Activated CD4-positive, alpha-beta T cell treated with anti-CD3 and anti-CD28 coated beads, Interleukin-2, amount 10 ng/mL, durations not matched to agents 7 days and 5 days (primary cell): ENCODE measurements around the gene KSR2. TPM values are rescaled to one million over a fixed set of nuclear protein-coding genes. Genes with fewer than 3 reads are reported as not detected.
"Not testable (repeated sequence)": the region's sequence is repeated elsewhere in the genome, so short reads cannot be mapped to it uniquely, and the experiment has no call there.

Source experiments
- CTCF ChIA-PET: fragments of 350-600 bp; sonication (Branson Sonifier 250); formaldehyde crosslinking; loops from one replicate; lab custom pipeline; 2021; ENCODE audit warnings: antibody characterized with exemption; lab: Charles Lee
- POLR2A ChIA-PET: fragments of 350-600 bp; sonication (Branson Sonifier 250); formaldehyde crosslinking; loops from one replicate; lab custom pipeline; 2021; ENCODE audit warnings: antibody characterized with exemption; lab: Charles Lee
- DNase-seq: peaks from one replicate; pipeline ENCODE4 v3.0.0-alpha.2; 2020
- H3K27ac Mint-ChIP-seq: one replicate; pipeline ENCODE4 v1.8.0; 2021; ENCODE audit warnings: mild to moderate bottlenecking, moderate library complexity, mixed read lengths
- H3K27me3 Mint-ChIP-seq: one replicate; pipeline ENCODE4 v1.8.0; 2021; ENCODE audit warnings: mixed read lengths
- H3K36me3 Mint-ChIP-seq: one replicate; pipeline ENCODE4 v1.8.0; 2021; ENCODE audit warnings: low read depth, mixed read lengths
- H3K4me1 Mint-ChIP-seq: one replicate; pipeline ENCODE4 v1.8.0; 2021; ENCODE audit warnings: mixed read lengths
- H3K4me3 Mint-ChIP-seq: one replicate; pipeline ENCODE4 v1.8.0; 2021; ENCODE audit warnings: mild to moderate bottlenecking, moderate library complexity, mixed read lengths
- H3K9me3 Mint-ChIP-seq: one replicate; pipeline ENCODE4 v1.8.0; 2021; ENCODE audit warnings: mixed read lengths
- total RNA-seq, 2 experiments: library from RNA; stranded (reverse); gene quantifications; one replicate each; pipeline ENCODE4 v1.2.3, GENCODE V29; 2021

The KSR2 gene
- total RNA-seq, 2 experiments from 2014 or later = 0.04 to 0.15 TPM

DNA sequence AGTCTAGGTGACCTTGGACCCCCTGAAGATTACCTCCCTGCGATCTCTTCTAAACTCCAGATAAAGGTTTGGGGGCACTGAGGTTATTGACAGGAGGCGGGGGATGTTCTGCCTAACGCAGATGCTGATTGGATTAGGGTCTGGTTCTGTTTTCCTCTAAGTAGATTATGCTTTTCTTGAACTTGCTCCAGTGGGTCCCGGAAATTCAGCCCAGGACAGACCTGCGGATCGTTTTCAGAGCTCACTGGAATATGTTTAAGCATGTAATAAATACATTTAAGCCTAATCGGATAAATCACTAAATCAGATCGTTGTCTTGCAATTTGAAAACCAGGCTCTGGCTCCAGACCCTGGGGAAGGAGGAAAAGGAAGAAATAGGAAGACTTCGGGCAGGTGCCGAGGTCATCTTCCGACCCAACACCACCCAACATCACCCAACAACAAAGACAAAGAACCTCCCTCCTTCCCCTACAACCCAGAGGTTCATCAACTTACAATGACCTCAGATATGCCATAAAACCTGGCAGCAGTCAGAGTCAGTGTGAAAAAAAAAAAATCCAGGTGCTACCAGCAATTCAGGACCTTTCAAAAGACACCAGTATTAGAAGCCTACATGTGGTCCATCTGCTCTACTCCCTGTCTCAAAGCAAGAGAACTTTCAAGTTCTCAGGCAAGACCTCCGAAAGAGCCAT lies 148.4 kb downstream of the KSR2 start:
- Mint-ChIP-seq H3K9me3 (no peaks in the 10 kb centered on the region), H3K4me1 (no peaks in the 10 kb centered on the region), H3K27ac (no peak overlapping the region), H3K36me3 (no peaks in the 10 kb centered on the region), H3K27me3 (no peaks in the 10 kb centered on the region), H3K4me3 (no peak overlapping the region)
- POLR2A ChIA-PET = no interaction called here
- CTCF ChIA-PET = interaction anchor here (1.4 kb wide), 1 partner anchor 10 kb away, joined by 5 read pairs; no protein-coding TSS in a partner anchor
- no peak for DNase-seq

DNA sequence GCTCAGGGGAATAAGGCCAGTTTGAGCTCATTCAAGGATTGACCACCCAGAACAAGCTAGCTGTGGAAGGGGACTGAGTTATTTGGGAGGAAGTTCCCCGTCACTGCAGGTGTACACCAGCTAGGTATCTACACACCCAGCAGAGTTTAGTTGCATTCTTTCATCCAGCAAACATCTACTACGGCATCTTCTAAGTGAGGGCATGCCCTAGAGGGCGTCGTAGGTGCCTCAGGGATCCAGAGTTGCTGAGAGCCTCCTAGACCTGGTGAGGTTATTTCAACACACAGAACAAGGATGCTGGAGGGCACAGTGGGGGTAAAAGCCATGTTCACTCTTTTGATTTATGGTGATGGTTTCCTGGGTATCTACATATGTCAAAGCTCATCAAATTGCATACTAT lies 149.6 kb downstream of the KSR2 start:
- Mint-ChIP-seq H3K27ac (no peak overlapping the region), H3K36me3 (no peaks in the 10 kb centered on the region), H3K27me3 (no peaks in the 10 kb centered on the region), H3K4me1 (no peaks in the 10 kb centered on the region), H3K9me3 (no peaks in the 10 kb centered on the region), H3K4me3 (no peak overlapping the region)
- ChIA-PET CTCF (interaction anchor here (1.4 kb wide), 1 partner anchor 9 kb away, joined by 5 read pairs; no protein-coding TSS in a partner anchor), POLR2A (no interaction called here)
- DNase-seq = no peak

DNA sequence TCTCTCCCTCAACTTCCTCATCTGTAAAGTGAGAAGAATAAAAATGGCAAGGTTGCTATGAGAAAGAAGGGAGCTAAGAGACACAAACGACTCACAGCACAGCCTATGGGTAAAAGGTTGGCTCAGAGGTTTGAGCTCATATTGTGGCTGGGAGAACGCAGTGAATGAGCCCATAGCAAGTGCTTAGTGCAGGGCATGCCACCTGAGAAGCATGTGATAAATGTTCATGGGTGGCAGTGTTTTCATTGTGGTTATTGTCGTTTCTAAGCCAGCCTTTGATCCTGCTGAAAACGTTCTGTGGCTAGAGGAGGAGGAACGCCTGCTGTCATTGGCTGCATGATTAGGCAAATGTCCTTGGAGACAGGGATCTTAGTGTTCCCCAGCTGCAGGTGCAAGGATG lies 150.4 kb downstream of the KSR2 start:
- no peaks in the 10 kb centered on the region for H3K27me3 Mint-ChIP-seq
- no peaks in the 10 kb centered on the region for H3K4me1 Mint-ChIP-seq
- DNase-seq = no peak
- ChIA-PET CTCF (interaction anchor here (0.6 kb wide), 1 partner anchor 39 kb away, joined by 3 read pairs; no protein-coding TSS in a partner anchor), POLR2A (no interaction called here)
- H3K4me3 Mint-ChIP-seq = no peak overlapping the region
- H3K9me3 Mint-ChIP-seq = no peaks in the 10 kb centered on the region
- no peaks in the 10 kb centered on the region for H3K36me3 Mint-ChIP-seq
- H3K27ac Mint-ChIP-seq = no peak overlapping the region

DNA sequence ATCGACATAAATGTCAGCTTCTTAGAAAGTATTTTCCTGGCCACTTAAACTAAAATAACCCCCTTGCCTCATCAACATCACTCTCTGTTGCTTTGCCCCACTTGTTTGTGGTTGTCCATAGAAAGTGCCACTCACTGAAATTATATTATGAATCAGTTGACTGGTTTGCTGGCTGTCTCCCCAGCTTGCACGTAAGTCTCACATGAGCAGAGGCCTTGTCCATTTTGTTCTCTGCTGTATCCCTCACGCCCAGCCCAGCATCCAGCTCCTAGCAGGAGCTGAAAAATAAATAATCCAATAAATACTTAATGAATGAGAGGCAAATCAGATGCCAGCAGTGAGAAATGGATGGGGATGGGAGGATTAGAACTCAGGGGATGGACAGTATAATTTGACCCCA lies 159.3 kb downstream of the KSR2 start:
- H3K4me1 Mint-ChIP-seq = no peaks in the 10 kb centered on the region
- CTCF ChIA-PET = interaction anchor here (1.6 kb wide), 1 partner anchor 10 kb away, joined by 5 read pairs; no protein-coding TSS in a partner anchor

DNA sequence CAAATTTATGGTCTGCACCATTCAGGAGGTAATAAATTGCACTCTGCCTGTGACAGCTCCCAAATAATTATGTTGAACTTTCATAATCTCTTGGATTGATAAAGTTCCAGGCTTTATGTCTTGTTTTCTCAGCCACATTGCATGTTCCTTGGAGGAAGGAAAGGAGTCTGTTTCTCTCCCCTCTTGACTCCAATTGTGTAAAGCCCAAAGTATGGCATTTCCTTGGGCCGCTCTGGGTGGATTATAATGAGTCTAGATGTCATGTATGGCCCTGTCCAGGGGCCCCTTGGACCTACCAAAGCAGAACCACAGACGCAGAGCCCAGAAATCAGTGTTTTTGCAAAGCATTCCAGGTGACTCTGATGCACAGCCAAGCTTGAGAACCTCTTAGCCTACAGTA lies 160.8 kb downstream of the KSR2 start:
- H3K9me3 Mint-ChIP-seq = no peaks in the 10 kb centered on the region
- DNase-seq = no peak
- H3K27ac Mint-ChIP-seq = no peak overlapping the region
- no peak overlapping the region for H3K4me3 Mint-ChIP-seq
- H3K36me3 Mint-ChIP-seq = no peaks in the 10 kb centered on the region
- H3K27me3 Mint-ChIP-seq = no peaks in the 10 kb centered on the region
- ChIA-PET POLR2A (no interaction called here), CTCF (interaction anchor here (0.6 kb wide), 1 partner anchor 746 kb away, joined by 3 read pairs; no protein-coding TSS in a partner anchor)
- H3K4me1 Mint-ChIP-seq = no peaks in the 10 kb centered on the region

More for the DNA sequence above, 159.3 kb downstream of the KSR2 start:
- no peak for DNase-seq
- H3K9me3 Mint-ChIP-seq = no peaks in the 10 kb centered on the region
- no peak overlapping the region for H3K4me3 Mint-ChIP-seq
- no peak overlapping the region for H3K27ac Mint-ChIP-seq
- POLR2A ChIA-PET = no interaction called here
- no peaks in the 10 kb centered on the region for H3K36me3 Mint-ChIP-seq
- H3K27me3 Mint-ChIP-seq = no peaks in the 10 kb centered on the region

DNA sequence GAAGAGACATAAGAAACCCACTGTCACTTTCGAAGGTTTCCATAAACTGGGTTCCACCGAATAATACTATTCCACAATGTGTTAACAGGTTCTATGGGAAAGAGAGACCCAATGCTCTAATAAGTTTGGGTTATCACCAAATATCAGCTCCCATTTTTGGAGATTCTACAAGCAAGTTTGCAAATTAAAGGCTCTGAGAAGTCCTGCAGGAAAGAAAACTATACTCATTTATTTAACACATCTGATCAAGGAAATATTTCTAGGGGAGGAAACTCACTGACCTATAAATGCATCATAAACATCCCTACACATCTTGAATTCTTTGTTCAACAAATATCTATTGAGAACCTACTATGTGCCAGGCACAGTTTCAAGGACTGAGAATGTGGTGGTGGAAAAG lies 161.4 kb downstream of the KSR2 start:
- POLR2A ChIA-PET = no interaction called here
- no peak for DNase-seq
- CTCF ChIA-PET = no interaction called here
- Mint-ChIP-seq H3K4me3 (no peak overlapping the region), H3K4me1 (no peaks in the 10 kb centered on the region), H3K27ac (no peak overlapping the region), H3K36me3 (no peaks in the 10 kb centered on the region), H3K27me3 (no peaks in the 10 kb centered on the region), H3K9me3 (no peaks in the 10 kb centered on the region)

DNA sequence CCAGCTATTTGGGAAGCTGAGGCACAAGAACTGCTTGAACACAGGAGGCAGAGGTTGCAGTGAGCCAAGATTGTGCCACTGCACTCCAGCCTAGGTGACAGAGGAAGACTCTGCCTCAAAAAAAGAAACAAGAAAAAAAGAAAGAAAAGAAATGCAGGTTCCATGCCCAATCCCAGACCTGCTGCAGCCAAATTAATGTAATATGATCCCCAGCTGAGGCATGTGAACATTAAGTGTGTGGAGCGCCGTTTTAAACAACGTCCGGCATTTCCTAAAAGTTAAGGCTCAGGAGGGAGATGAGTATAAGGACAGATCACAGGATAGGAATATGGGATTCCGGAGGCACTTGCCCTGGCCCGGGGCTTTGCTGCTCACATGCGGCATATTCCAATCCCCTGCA lies 162.9 kb downstream of the KSR2 start:
- Mint-ChIP-seq H3K4me1 (no peaks in the 10 kb centered on the region), H3K27me3 (no peaks in the 10 kb centered on the region), H3K9me3 (no peaks in the 10 kb centered on the region), H3K36me3 (no peaks in the 10 kb centered on the region), H3K27ac (no peak overlapping the region), H3K4me3 (no peak overlapping the region)
- no peak for DNase-seq
- POLR2A ChIA-PET = no interaction called here
- CTCF ChIA-PET = no interaction called here

DNA sequence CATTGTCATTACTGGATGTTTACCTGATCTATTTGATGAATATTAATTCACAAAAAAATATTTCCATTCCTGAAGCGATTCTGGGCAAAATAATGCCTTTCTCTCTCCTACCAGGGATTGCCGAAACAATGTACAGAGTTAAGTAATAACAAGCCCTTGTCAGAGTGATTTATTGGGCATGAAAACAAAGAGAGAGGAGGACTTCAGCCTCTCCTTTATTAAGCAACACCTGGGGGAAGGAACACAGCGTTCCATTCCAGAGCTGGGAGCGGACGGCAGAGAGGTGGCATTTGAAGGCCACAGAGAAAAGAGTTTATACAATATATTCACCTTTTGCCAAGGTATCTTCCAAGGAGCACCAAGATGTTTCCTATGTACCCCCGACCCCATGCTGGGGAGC lies 165.8 kb downstream of the KSR2 start:
- ChIA-PET CTCF (no interaction called here), POLR2A (no interaction called here)
- Mint-ChIP-seq H3K9me3 (no peaks in the 10 kb centered on the region), H3K27ac (no peak overlapping the region), H3K36me3 (no peaks in the 10 kb centered on the region), H3K4me3 (no peak overlapping the region), H3K27me3 (no peaks in the 10 kb centered on the region), H3K4me1 (no peaks in the 10 kb centered on the region)
- DNase-seq = no peak

DNA sequence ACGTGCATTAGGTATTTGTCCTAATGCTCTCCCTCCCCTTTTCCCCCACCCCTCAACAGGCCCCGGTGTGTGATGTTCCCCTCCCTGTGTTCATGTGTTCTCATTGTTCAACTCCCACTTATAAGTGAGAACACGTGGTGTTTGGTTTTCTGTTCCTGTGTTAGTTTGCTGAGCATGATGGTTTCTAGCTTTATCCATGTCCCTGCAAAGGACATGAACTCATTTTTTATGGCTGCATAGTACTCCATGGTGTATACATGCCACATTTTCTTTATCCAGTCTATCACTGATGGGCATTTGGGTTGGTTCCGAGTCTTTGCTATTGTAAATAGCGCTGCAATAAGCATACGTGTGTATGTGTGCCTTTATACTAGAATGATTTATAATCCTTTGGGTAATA lies 168.1 kb downstream of the KSR2 start:
- DNase-seq, H3K9me3 Mint-ChIP-seq, H3K27ac Mint-ChIP-seq, CTCF ChIA-PET, POLR2A ChIA-PET, H3K27me3 Mint-ChIP-seq, H3K36me3 Mint-ChIP-seq, H3K4me1 Mint-ChIP-seq, H3K4me3 Mint-ChIP-seq: not testable (repeated sequence)

DNA sequence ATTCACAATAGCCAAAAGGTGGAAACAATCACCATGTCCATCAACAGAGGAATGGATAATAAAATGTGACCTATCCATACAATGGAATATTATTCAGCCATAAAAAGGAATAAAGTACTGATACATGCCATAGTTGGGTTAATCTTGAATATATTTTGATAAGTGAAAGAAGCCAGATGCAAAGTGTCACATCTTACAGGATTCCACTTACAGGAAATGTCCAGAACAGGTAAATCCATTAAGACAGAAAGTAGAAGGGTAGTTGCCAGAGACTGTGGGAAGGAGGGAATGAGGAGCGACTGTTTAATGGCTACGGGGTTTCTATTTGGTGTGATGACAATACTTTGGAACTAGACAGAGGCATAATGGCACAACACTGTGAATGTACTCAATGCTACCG lies 171.6 kb downstream of the KSR2 start:
- no peak for DNase-seq
- H3K36me3 Mint-ChIP-seq = no peaks in the 10 kb centered on the region
- ChIA-PET CTCF (no interaction called here), POLR2A (no interaction called here)
- no peak overlapping the region for H3K27ac Mint-ChIP-seq
- no peaks in the 10 kb centered on the region for H3K27me3 Mint-ChIP-seq
- peaks cover 2% of the 10 kb centered on the region for H3K9me3 Mint-ChIP-seq
- H3K4me1 Mint-ChIP-seq = no peaks in the 10 kb centered on the region
- no peak overlapping the region for H3K4me3 Mint-ChIP-seq

DNA sequence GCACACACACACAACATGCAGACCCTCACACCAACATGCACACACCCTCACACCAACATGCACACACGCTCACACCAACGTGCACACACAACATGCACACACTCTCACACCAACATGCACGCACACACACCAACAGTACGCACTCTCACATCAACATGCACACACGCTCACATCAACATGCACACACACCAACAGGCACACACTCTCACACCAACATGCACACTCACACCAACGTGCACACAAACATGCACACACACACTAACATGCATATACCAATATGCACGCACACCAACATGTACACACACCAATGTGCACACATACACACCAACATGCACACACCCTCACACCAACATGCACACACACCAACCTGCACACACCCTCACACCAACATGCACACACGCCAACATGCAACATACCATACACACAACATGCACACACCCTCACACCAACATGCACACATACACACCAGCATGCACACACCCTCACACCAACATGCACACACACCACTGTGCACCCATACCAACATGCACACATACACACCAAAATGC lies 175.8 kb downstream of the KSR2 start:
- Mint-ChIP-seq H3K36me3 (no peaks in the 10 kb centered on the region), H3K9me3 (peaks cover 2% of the 10 kb centered on the region), H3K27me3 (no peaks in the 10 kb centered on the region), H3K27ac (no peak overlapping the region), H3K4me3 (no peak overlapping the region), H3K4me1 (no peaks in the 10 kb centered on the region)
- CTCF ChIA-PET = no interaction called here
- no peak for DNase-seq
- POLR2A ChIA-PET = no interaction called here

DNA sequence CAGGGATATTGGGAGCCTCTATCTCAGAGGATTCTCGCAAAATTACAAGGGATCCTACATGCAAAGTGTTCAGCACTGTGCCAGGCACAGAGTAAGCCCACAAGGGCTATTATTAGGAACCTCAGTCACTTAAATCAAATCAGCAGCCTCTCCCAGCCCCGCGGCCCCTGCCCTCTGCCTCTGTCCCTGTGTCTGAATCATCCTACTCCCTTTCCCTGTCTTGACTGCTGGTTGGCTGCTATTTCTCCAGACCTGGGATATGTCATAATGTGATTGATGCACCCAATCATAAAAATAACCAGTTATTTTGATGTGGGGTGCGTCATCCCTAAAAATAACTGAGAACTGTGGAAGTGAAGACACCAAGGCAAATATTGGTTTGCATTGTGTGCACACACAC lies 176.3 kb downstream of the KSR2 start:
- no peak for DNase-seq
- Mint-ChIP-seq H3K9me3 (peaks cover 2% of the 10 kb centered on the region), H3K4me1 (no peaks in the 10 kb centered on the region), H3K27ac (no peak overlapping the region), H3K27me3 (no peaks in the 10 kb centered on the region), H3K4me3 (no peak overlapping the region), H3K36me3 (no peaks in the 10 kb centered on the region)
- ChIA-PET CTCF (no interaction called here), POLR2A (no interaction called here)

DNA sequence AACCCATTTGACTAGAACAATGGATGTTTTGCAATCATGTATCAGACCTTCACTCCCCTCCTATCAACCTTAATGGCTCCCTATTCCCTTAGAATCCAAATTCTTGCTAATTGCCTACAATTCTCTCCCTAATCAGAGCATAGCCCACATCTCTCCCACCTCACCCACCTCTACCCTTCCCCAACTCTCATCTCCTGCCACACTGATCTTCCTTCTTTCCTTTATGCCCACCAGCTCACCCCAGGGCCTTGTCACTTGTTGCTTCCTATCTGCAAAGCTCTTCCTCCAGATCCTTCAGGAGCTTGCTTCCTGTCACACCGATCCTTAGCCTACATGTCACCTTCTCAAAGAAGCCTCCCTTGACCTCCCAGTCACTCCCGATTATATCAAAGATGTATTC lies 177.8 kb downstream of the KSR2 start:
- ChIA-PET POLR2A (no interaction called here), CTCF (no interaction called here)
- DNase-seq = no peak
- Mint-ChIP-seq H3K4me1 (no peaks in the 10 kb centered on the region), H3K9me3 (no peaks in the 10 kb centered on the region), H3K36me3 (no peaks in the 10 kb centered on the region), H3K27me3 (no peaks in the 10 kb centered on the region), H3K4me3 (no peak overlapping the region), H3K27ac (no peak overlapping the region)

DNA sequence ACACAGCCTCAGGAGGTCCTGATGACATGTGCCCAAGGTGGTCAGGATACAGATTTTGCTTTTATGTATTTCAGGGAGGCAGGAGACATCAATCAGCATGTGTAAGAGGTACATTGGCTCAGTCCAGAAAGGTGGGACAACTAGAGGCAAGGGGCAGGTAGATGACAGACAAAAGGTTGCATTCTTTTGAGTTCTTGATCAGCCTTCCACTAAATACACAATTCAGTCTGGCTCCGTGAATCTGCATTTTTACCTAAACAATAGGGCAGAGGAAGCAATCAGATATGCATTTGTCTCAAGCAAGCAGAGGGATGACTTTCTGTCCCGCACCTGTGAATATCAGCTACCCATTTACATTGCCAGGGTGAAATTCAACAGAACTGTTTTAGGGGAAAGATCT lies 178.6 kb downstream of the KSR2 start:
- POLR2A ChIA-PET = no interaction called here
- Mint-ChIP-seq H3K36me3 (no peaks in the 10 kb centered on the region), H3K4me1 (no peaks in the 10 kb centered on the region), H3K9me3 (no peaks in the 10 kb centered on the region), H3K27me3 (no peaks in the 10 kb centered on the region), H3K4me3 (no peak overlapping the region), H3K27ac (no peak overlapping the region)
- DNase-seq = no peak
- CTCF ChIA-PET = no interaction called here
